H1 (cell line): ENCODE data around the gene AP5Z1. TPM values are rescaled to one million over a fixed set of nuclear protein-coding genes. Genes with fewer than 3 reads are reported as not detected.

Experiments used
- CHD2 ChIP-seq: IDR thresholded peaks from 2 replicates; pipeline ENCODE4 v1.6.1; 2012; ENCODE audit warnings: low read length, improper control_type of control experiment
- CHD7 ChIP-seq: fragments of 300-600 bp; sonication (generic); IDR thresholded peaks from 2 replicates; pipeline ENCODE4 v1.7.1; 2012; ENCODE audit warnings: low read length, moderate library complexity, mild to moderate bottlenecking, inconsistent platforms; ENCODE audit not compliant: insufficient replicate concordance
- KDM5A ChIP-seq: fragments of 200-600 bp; IDR thresholded peaks from 2 replicates; pipeline ENCODE4 v1.7.1; 2012; ENCODE audit warnings: mild to moderate bottlenecking, low read length, inconsistent platforms, mixed read lengths
- RAD21 ChIP-seq, 2 experiments: IDR thresholded peaks in 1 of 2; conservative IDR thresholded peaks in 1 of 2; 2 replicates each; pipeline ENCODE4 v1.6.1; 2011; ENCODE audit warnings: low read depth in 2 of 2, low read length in 2 of 2, improper control_type of control experiment in 1 of 2, inconsistent platforms in 1 of 2, mild to moderate bottlenecking in 1 of 2, moderate library complexity in 1 of 2
- RFX5 ChIP-seq: IDR thresholded peaks from 2 replicates; pipeline ENCODE4 v1.6.1; 2011; ENCODE audit warnings: low read depth, low read length, improper control_type of control experiment, borderline replicate concordance
- SIRT6 ChIP-seq: IDR thresholded peaks from one replicate; pipeline ENCODE4 v1.7.1; 2012; ENCODE audit warnings: low read length, inconsistent platforms
- SP1 ChIP-seq: IDR thresholded peaks from 2 replicates; pipeline ENCODE4 v1.6.1; 2011; ENCODE audit warnings: low read depth, low read length
- SUZ12 ChIP-seq: fragments of 200-600 bp; sonication (generic); IDR thresholded peaks from 2 replicates; pipeline ENCODE4 v1.6.1; 2012; ENCODE audit warnings: mild to moderate bottlenecking, inconsistent platforms, low read length, moderate library complexity, mixed read lengths
- TBP ChIP-seq: IDR thresholded peaks from 2 replicates; pipeline ENCODE4 v1.6.1; 2011; ENCODE audit warnings: low read depth, low read length, improper control_type of control experiment
- polyA plus RNA-seq, 7 experiments: library from polyadenylated mRNA; depleted of rRNA in 3 of 7; stranded (reverse) in 5 of 7; unstranded in 2 of 7; fragments of >200 nt in 5 of 7; fragments of 200-250 nt in 2 of 7; gene quantifications; 1 replicate in 5 of 7; 2 replicates in 1 of 7; 4 replicates in 1 of 7; pipeline versions ENCODE4 v1.2.1 to v1.2.3, GENCODE V29; 2011 to 2013; ENCODE audit warnings: missing spikeins in 2 of 7, mixed read lengths in 2 of 7
- total RNA-seq: library from RNA; stranded (reverse); fragmentation: NEBNext Ultra II Directional; extraction: Animal tissue kit (Norgen Biotek cat#: 25700); gene quantifications from 2 replicates; pipeline ENCODE4 v1.2.1, GENCODE V29; 2021

AP5Z1 gene
- total and polyA plus RNA-seq, 2 of the 8 experiments (the other 6 are each of a cell fraction or from before 2014, with no cell fraction given): 24.0 to 24.7 TPM

- TF ChIP-seq SP1: peak; percentile 25; the same call in 1 of the 2 replicates
- TF ChIP-seq CHD2: no peak
- TF ChIP-seq KDM5A: no peak
- no peak for TF ChIP-seq RFX5
- TF ChIP-seq TBP: peak; percentile 7; the same call in 1 of the 2 replicates
- TF ChIP-seq RAD21 (IDR thresholded peaks at IDR 0.05 in 1 of 2, conservative IDR thresholded peaks at IDR 0.05 in 1 of 2; ENCODE audit: low read depth in 2 of 2, low read length in 2 of 2): peak; percentile 33 to 47; a peak in 2 of 4 replicates
- no peak for TF ChIP-seq SUZ12
- TF ChIP-seq CHD7: no peak
- no peak for TF ChIP-seq SIRT6
Measured at GRCh38 chr7:4791738-4792536, 16.5 kb downstream of the AP5Z1 start (continued).
